ENCODE measurements around the gene TACC2.

- TF ChIP-seq CTCF (IDR thresholded peaks at IDR 0.05 in 2 of 3, conservative IDR thresholded peaks at IDR 0.05 in 1 of 3; ENCODE audit: insufficient read depth in 2 of 3, low read depth in 1 of 3, low read length in 3 of 3) (no peak), GATA2 (CRISPR knock-in tag; IDR thresholded peaks at IDR 0.05) (no peak), GABPA (tag; conservative IDR thresholded peaks at IDR 0.05; ENCODE audit: low read depth) (no peak), MAFK (IDR thresholded peaks at IDR 0.05; ENCODE audit: low read length) (no peak), CBX1 (IDR thresholded peaks at IDR 0.05; ENCODE audit: low read depth) (no peak), ZNF280B (CRISPR knock-in tag; IDR thresholded peaks at IDR 0.05) (no peak), CHD1 (IDR thresholded peaks at IDR 0.05; ENCODE audit: low read length) (no peak), SMC3 (conservative IDR thresholded peaks at IDR 0.05; ENCODE audit: insufficient read depth, low read depth, low read length) (no peak), KHSRP (IDR thresholded peaks at IDR 0.05) (no peak)
These were observed 212.4 kb downstream of the TACC2 start for GRCh38 chr10:122201401-122201800.
